NCI-H2196 treated with DMSO at 0.1 percent for 48 hours (cell line): ENCODE results near the gene RALGDS.
A peak's percentile ranks its signal among the peaks of the same experiment; 100 is the strongest.

Experiments used
- DNase-seq: peaks from one replicate; lab custom pipeline; 2025; ENCODE audit not compliant: unreplicated experiment; lab: John Stamatoyannopoulos, UW

The RALGDS gene

DNA sequence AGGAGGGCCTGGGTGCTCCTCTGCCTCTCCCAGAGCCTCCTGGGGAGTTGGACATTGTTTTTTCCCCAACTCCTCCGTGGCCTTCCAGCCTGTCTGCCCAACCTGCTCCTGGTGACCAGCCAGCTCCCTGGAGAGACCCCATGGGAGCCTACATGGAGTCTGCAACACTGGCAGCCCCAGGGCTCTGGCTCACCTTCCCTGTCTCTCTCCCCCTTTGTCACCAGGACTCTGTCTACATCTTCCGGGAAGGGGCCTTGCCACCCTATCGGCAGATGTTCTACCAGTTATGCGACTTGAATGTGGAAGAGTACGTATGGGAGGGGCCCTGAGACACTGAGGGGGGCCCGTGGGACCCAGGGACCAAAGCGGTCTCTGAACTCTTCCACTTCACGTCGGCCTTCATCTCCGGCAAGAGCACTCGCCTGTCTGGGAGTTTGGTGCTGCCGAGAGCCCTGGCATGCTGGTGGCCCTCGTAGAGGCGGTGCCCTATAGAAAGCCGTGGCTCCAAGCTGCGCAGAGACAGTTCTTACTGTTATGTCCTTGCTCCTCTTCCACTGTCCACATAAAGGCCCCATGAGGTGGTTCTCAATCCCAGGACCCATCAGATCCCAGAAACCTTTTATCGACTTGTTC is 65.1 kb downstream of the RALGDS start:
- no peak for DNase-seq

DNA sequence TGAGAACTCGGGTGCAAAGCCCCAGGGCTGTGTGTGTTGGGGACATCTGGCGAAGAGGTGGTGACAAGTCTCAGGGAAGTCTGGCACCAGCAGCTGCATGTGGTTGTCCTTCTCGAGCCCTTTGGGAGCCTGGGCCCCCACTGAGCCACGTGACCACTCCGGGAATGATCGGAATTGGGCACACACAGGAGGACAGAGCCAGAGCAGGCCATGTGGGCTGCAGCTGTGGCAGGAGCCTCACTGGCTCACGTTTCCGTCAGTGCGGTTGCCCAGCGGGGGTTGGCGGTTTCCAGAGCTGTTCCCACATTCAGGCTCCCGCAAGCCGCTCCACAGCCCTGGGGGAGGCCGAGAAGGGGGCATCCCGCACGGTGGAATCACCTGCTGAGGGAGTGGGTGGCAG is 66.1 kb downstream of the RALGDS start:
- no peak for DNase-seq

GRCh38 chr9:133054194-133054890 is 66.7 kb downstream of the RALGDS start:
- no peak for DNase-seq

- DNase-seq = no peak
Measured at GRCh38 chr9:133051966-133052539, 69.0 kb downstream of the RALGDS start.

DNA sequence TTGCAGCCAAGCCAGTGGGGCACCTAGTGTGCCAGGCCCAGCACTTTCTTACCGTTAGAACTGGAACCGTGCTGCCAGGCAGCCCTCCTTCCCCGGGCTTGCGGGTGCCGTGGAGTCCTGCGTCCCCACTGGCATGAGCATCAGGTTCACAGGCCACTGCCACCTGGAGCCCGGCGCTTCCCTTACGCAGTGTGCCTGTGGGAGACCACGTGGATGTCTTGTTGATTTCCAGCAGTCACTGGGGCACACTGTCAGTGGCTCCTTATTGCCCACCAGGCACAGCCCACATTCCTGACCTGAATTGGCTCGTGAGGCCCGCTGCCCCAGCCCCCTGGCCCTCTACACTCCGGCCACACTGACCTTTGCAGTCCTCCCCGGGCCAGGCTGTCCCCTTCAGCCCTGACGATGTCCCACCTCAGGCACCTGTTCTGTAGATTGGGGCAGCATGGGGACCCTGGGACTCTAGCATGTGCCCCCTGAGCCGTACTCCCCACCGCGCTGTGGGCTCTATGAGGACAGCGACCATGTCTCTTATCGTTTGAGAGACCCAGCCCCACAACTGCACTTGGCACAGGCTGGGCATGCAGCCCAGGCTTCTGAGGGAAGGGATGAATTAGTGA is 69.6 kb downstream of the RALGDS start:
- no peak for DNase-seq

DNA sequence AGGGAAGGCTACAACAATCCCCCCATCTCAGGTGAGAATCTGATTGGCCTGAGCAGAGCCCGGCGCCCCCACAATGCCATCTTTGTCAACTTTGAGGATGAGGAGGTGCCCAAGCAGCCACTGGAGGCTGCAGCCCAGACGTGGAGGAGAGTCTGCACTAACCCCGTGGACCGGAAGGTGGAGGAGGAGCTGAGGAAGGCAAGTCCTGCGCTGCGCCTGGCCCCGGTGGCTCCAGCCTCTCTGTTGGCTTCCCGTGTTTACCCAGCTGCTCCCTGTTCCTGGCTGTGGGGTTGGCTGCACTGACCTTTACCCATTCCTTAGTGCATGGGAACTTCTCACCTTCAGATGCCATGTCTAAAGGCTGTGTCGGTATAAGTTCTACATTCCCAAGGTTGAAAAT is 70.3 kb downstream of the RALGDS start:
- peak; percentile 44 for DNase-seq

- peak; percentile 22 for DNase-seq
Measured at GRCh38 chr9:133050142-133050541, 70.9 kb downstream of the RALGDS start.

DNA sequence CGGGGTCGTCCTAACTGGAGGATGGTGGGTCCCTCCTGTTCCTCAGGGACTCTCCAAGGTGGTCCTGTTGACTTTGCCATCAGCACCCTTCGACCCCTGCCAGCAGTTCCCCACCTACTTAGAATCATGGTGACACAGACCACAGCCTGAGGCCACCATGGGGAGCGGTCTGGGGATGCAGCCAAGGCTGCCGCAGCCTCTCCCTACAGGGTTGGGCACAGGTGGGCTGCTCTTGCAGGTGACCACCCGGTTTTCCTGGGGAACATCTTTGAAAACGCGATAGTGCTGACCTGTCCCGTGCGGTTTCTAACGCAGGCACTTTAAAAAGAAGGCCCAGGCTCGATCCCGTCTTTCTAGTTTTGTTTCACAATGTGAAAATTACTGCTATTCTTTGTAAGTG is 72.0 kb downstream of the RALGDS start:
- DNase-seq = no peak

DNA sequence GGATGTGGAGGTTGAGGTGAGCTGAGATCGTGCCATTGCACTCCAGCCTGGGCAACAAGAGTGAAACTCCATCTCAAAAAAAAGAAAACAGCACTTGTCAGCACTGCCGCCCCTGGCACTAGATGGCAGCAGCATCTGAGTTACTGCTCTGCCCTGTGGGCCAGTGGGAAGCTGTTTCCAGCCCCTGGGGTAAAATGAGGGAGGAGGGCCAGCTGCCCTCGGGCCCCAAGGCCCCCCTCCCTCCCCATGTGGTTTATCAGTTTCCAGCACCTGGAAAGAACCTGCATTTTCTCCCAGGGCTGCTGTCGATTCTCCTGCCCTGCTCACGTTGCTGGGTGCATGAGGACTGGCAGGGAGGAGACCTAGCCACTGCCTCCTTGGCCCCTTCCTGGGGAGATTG is 72.4 kb downstream of the RALGDS start:
- peak; percentile 45 for DNase-seq
